Measurements from ENCODE around the gene SVOPL. TPM values are rescaled to one million over a fixed set of nuclear protein-coding genes. Genes with fewer than 3 reads are reported as not detected.

Gene SVOPL
- total and polyA plus RNA-seq, 2 donors (not counting 1 experiment from before 2014, with no cell fraction given) = not detected

DNA sequence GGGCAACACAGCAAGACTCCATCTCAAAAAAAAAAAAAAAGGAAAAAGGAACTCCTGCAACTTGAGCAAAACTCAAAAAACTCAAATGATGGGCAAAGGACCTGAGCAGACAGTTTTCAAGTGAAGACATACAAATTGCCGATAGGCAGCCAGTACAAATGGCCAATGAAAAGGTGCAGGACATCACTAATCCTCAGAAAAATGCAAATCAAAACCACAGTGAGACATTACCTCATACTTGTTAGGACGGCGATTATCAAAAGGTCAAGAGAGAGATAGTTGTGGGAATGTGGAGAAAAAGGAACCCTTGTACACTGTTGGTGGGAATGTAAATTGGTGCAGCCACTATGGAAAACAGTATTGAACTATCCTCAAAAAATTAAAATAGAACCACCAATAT lies 16.8 kb downstream of the SVOPL start:
- no peaks in the 10 kb centered on the region for H3K4me1 ChIP-seq (ENCODE audit: control insufficient read depth, extremely low read depth, insufficient read depth, low read length)
- no peak overlapping the region for H3K9ac ChIP-seq (ENCODE audit: insufficient read depth, low read length)
- no peaks in the 10 kb centered on the region for H3K36me3 ChIP-seq (ENCODE audit: control insufficient read depth, insufficient read depth, low read length)
- H3K79me2 ChIP-seq (ENCODE audit: control insufficient read depth, insufficient read depth, low read length) = no peaks in the 10 kb centered on the region
- no peaks in the 10 kb centered on the region for H3K9me3 ChIP-seq (ENCODE audit: control insufficient read depth, insufficient read depth, low read depth, low read length)
- H4K20me1 ChIP-seq (ENCODE audit: control insufficient read depth, extremely low read depth, insufficient read depth, low read length) = no peaks in the 10 kb centered on the region
- H3K4me2 ChIP-seq (ENCODE audit: extremely low read depth, insufficient read depth, low read length) = no peak overlapping the region
- TF ChIP-seq, protein P1, sequence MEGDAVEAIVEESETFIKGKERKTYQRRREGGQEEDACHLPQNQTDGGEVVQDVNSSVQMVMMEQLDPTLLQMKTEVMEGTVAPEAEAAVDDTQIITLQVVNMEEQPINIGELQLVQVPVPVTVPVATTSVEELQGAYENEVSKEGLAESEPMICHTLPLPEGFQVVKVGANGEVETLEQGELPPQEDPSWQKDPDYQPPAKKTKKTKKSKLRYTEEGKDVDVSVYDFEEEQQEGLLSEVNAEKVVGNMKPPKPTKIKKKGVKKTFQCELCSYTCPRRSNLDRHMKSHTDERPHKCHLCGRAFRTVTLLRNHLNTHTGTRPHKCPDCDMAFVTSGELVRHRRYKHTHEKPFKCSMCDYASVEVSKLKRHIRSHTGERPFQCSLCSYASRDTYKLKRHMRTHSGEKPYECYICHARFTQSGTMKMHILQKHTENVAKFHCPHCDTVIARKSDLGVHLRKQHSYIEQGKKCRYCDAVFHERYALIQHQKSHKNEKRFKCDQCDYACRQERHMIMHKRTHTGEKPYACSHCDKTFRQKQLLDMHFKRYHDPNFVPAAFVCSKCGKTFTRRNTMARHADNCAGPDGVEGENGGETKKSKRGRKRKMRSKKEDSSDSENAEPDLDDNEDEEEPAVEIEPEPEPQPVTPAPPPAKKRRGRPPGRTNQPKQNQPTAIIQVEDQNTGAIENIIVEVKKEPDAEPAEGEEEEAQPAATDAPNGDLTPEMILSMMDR (conservative IDR thresholded peaks at IDR 0.05 in 1 of 2, IDR thresholded peaks at IDR 0.05 in 1 of 2; ENCODE audit: low read depth in 1 of 2, low read length in 2 of 2) = no peak
- TF ChIP-seq EZH2 (IDR thresholded peaks at IDR 0.05; ENCODE audit: low read length, missing control alignments) = no peak
- no peak overlapping the region for H3K4me3 ChIP-seq (replicated peaks in 1 of 4; ENCODE audit: control extremely low read depth in 1 of 4, insufficient read depth in 1 of 4, low read depth in 3 of 4, low read length in 4 of 4)
- H3K27me3 ChIP-seq (ENCODE audit: control insufficient read depth, insufficient read depth, low read length) = no peaks in the 10 kb centered on the region
- peak in 1 of 2 donors; percentile 64 for DNase-seq (ENCODE audit: low read depth in 2 of 2)
- H2AFZ ChIP-seq (ENCODE audit: low read length) = no peak overlapping the region
- no peak overlapping the region for H3K27ac ChIP-seq (ENCODE audit: insufficient read depth, low read length)

DNA sequence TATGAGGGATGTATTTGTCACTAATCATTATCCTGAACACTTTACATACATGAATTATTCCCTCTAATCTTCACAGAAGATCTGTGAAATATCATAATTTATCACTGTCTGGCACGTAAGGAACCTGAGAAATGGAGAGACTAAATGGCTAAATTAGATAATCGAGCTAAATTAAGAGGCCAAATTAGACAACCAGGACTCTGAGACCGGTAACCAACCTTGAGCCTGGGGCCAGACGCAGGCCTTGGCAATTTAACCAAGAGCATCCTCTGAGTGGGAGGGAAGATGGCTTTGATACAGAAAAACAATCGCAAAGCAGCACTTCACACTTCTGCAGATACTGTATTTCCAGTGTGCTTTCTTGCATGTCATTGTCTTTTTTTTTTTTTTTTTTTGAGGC lies 21.4 kb downstream of the SVOPL start:
- TF ChIP-seq, protein P1 (conservative IDR thresholded peaks at IDR 0.05 in 1 of 2, IDR thresholded peaks at IDR 0.05 in 1 of 2; ENCODE audit: low read depth in 1 of 2, low read length in 2 of 2) = no peak
- no peak for TF ChIP-seq EZH2 (IDR thresholded peaks at IDR 0.05; ENCODE audit: low read length, missing control alignments)
- Histone ChIP-seq H3K36me3 (ENCODE audit: control insufficient read depth, insufficient read depth, low read length) (no peaks in the 10 kb centered on the region), H3K4me3 (replicated peaks in 1 of 4; ENCODE audit: control extremely low read depth in 1 of 4, insufficient read depth in 1 of 4, low read depth in 3 of 4, low read length in 4 of 4) (no peak overlapping the region), H3K27ac (ENCODE audit: insufficient read depth, low read length) (no peak overlapping the region), H3K4me2 (ENCODE audit: extremely low read depth, insufficient read depth, low read length) (no peak overlapping the region), H4K20me1 (ENCODE audit: control insufficient read depth, extremely low read depth, insufficient read depth, low read length) (no peaks in the 10 kb centered on the region), H3K9me3 (ENCODE audit: control insufficient read depth, insufficient read depth, low read depth, low read length) (no peaks in the 10 kb centered on the region), H3K79me2 (ENCODE audit: control insufficient read depth, insufficient read depth, low read length) (no peaks in the 10 kb centered on the region), H3K9ac (ENCODE audit: insufficient read depth, low read length) (no peak overlapping the region), H3K4me1 (ENCODE audit: control insufficient read depth, extremely low read depth, insufficient read depth, low read length) (no peaks in the 10 kb centered on the region), H2AFZ (ENCODE audit: low read length) (no peak overlapping the region), H3K27me3 (ENCODE audit: control insufficient read depth, insufficient read depth, low read length) (no peaks in the 10 kb centered on the region)
- no peak for DNase-seq (ENCODE audit: low read depth in 2 of 2)

DNA sequence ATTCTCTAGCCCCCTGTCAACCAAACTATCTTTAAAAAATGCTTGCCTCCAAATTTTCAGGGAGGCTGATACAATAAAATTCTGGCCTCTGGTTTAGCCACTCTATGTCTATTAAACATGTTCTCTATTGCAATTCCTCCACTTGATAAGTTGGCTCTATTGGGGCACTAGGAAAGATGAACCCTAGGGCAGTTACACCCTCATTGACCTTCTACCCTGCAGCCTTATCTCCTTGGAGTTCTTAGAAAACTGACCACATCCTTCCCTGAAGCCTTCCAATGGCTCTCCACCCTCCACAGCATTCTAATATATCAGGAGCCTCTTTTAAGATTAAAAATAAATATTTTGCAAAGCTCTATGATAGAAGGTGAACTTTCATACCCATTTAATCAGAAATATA lies 30.6 kb downstream of the SVOPL start:
- Histone ChIP-seq H4K20me1 (ENCODE audit: control insufficient read depth, extremely low read depth, insufficient read depth, low read length) (no peaks in the 10 kb centered on the region), H3K4me2 (ENCODE audit: extremely low read depth, insufficient read depth, low read length) (no peak overlapping the region), H3K9me3 (ENCODE audit: control insufficient read depth, insufficient read depth, low read depth, low read length) (no peaks in the 10 kb centered on the region), H3K9ac (ENCODE audit: insufficient read depth, low read length) (no peak overlapping the region), H3K4me1 (ENCODE audit: control insufficient read depth, extremely low read depth, insufficient read depth, low read length) (no peaks in the 10 kb centered on the region), H3K4me3 (replicated peaks in 1 of 4; ENCODE audit: control extremely low read depth in 1 of 4, insufficient read depth in 1 of 4, low read depth in 3 of 4, low read length in 4 of 4) (no peak overlapping the region), H3K79me2 (ENCODE audit: control insufficient read depth, insufficient read depth, low read length) (no peaks in the 10 kb centered on the region), H2AFZ (ENCODE audit: low read length) (no peak overlapping the region), H3K27ac (ENCODE audit: insufficient read depth, low read length) (no peak overlapping the region), H3K36me3 (ENCODE audit: control insufficient read depth, insufficient read depth, low read length) (no peaks in the 10 kb centered on the region), H3K27me3 (ENCODE audit: control insufficient read depth, insufficient read depth, low read length) (no peaks in the 10 kb centered on the region)
- no peak for DNase-seq (ENCODE audit: low read depth in 2 of 2)
- no peak for TF ChIP-seq EZH2 (IDR thresholded peaks at IDR 0.05; ENCODE audit: low read length, missing control alignments)
- TF ChIP-seq, protein P1 (conservative IDR thresholded peaks at IDR 0.05 in 1 of 2, IDR thresholded peaks at IDR 0.05 in 1 of 2; ENCODE audit: low read depth in 1 of 2, low read length in 2 of 2) = no peak

All from fibroblast of lung (primary cell).